Mammary epithelial cell (primary cell): ENCODE measurements around the gene HNRNPM.

Experiments used
- CTCF ChIP-seq, 2 donors: IDR thresholded peaks in 1 of 2; conservative IDR thresholded peaks in 1 of 2; 2 replicates each; pipeline ENCODE4 v1.5.1; 2011 to 2012; ENCODE audit warnings: inconsistent platforms in 2 of 2, low read length in 2 of 2, mild to moderate bottlenecking in 2 of 2, control low read depth in 1 of 2, low read depth in 1 of 2; ENCODE audit not compliant: insufficient read depth in 1 of 2; ENCODE audit errors: extremely low read depth in 1 of 2
- EZH2 ChIP-seq: IDR thresholded peaks from 2 replicates; pipeline ENCODE4 v1.6.1; 2012; ENCODE audit warnings: low read length, inconsistent platforms, borderline replicate concordance

- no peak for TF ChIP-seq CTCF (conservative IDR thresholded peaks at IDR 0.05 in 1 of 2, IDR thresholded peaks at IDR 0.05 in 1 of 2; ENCODE audit: extremely low read depth in 1 of 2, insufficient read depth in 1 of 2, low read depth in 1 of 2, low read length in 2 of 2)
- no peak for TF ChIP-seq EZH2
Measured at GRCh38 chr19:8413629-8413995, 31.2 kb upstream of the HNRNPM start.
